Medulla oblongata (tissue), 1 donor: ENCODE data around the gene STAG3.
"Not testable (repeated sequence)": the region's sequence is repeated elsewhere in the genome, so short reads cannot be mapped to it uniquely, and the experiment has no call there.

Experiments
- DNase-seq: peaks from one replicate; pipeline ENCODE4 v3.0.0-alpha.2; 2015; ENCODE audit errors: extremely low spot score

The STAG3 gene

GRCh38 chr7:100210805-100211204 is 33.1 kb downstream of the STAG3 start:
- no peak for DNase-seq

- DNase-seq: no peak
Measured at GRCh38 chr7:100211342-100211780, 33.6 kb downstream of the STAG3 start.

- DNase-seq: no peak
Measured at GRCh38 chr7:100212631-100213286, 35.0 kb downstream of the STAG3 start.

GRCh38 chr7:100213672-100214071 is 36.0 kb downstream of the STAG3 start:
- DNase-seq: no peak

- DNase-seq: not testable (repeated sequence)
Measured at GRCh38 chr7:100214356-100214755, 36.6 kb downstream of the STAG3 start.

GRCh38 chr7:100215895-100216294 is 38.2 kb downstream of the STAG3 start:
- peak; percentile 69 for DNase-seq

GRCh38 chr7:100217934-100218333 is 40.2 kb downstream of the STAG3 start:
- not testable (repeated sequence) for DNase-seq

GRCh38 chr7:100219271-100219737 is 41.6 kb downstream of the STAG3 start:
- DNase-seq: no peak

- not testable (repeated sequence) for DNase-seq
Measured at GRCh38 chr7:100219801-100220585, 42.3 kb downstream of the STAG3 start, which contains the start of gene PVRIG. Gene PVRIG (plus strand): TSS chr7:100219949. CDS start chr7:100219971, 22 bp downstream.

GRCh38 chr7:100220586-100221230 is 43.0 kb downstream of the STAG3 start:
- DNase-seq: no peak

GRCh38 chr7:100221231-100221718 is 43.6 kb downstream of the STAG3 start:
- no peak for DNase-seq

- no peak for DNase-seq
Measured at GRCh38 chr7:100221767-100222444, 44.2 kb downstream of the STAG3 start.

GRCh38 chr7:100222445-100223132 is 44.9 kb downstream of the STAG3 start:
- DNase-seq: no peak

- not testable (repeated sequence) for DNase-seq
Measured at GRCh38 chr7:100223376-100223927, 45.7 kb downstream of the STAG3 start.

- DNase-seq: not testable (repeated sequence)
Measured at GRCh38 chr7:100224891-100225290, 47.2 kb downstream of the STAG3 start.

GRCh38 chr7:100234660-100235317 is 57.1 kb downstream of the STAG3 start:
- DNase-seq: not testable (repeated sequence)

GRCh38 chr7:100239975-100240374 is 62.3 kb downstream of the STAG3 start:
- DNase-seq: not testable (repeated sequence)

- not testable (repeated sequence) for DNase-seq
Measured at GRCh38 chr7:100243385-100243784, 65.7 kb downstream of the STAG3 start.

- not testable (repeated sequence) for DNase-seq
Measured at GRCh38 chr7:100244988-100245605, 67.4 kb downstream of the STAG3 start.
